Occipital lobe (tissue), 2 donors: ENCODE measurements around the gene BCR. TPM values are rescaled to one million over a fixed set of nuclear protein-coding genes. Genes with fewer than 3 reads are reported as not detected.
"Not testable (repeated sequence)": the region's sequence is repeated elsewhere in the genome, so short reads cannot be mapped to it uniquely, and the experiment has no call there.

Source experiments
- DNase-seq: peaks from one replicate; lab custom pipeline; 2025; lab: John Stamatoyannopoulos, UW
- total RNA-seq: library from RNA; depleted of rRNA; stranded (reverse); fragments of >200 nt; gene quantifications from one replicate; pipeline ENCODE4 v1.2.3, GENCODE V29; 2014

Gene BCR
- total RNA-seq, 1 donor from 2014 or later: 53.2 TPM

DNA sequence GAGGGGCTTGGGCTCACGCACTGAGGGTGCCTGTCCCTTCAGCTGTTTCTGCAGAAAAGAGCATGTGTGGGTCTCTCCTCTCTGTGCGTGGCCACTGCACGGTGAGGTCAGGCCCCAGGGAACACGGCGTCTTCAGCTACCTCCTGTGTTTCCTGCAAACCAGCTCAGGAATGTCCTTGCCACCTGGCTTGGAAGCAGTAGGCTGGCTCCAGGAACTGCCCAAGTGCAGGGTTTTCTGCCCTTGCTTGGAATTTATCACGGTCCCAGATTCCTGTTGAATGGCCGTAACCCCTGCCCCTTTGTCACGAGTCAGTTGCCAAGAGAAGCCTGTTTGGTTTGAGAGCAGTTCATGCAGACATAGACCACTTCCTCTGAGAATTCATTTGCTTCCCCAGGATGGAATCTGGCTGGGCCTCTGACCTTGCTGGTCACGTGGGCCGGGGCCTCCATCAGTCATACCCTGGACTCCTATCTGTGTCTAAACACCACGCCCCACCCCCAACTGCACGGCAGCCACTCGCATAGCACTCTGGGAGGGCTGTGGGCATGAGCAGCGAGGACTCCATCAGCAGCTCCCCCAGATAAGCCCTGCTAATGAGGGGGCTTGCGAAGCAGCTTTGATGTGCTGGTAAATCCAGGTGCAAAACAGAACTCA lies 130.3 kb downstream of the BCR start:
- not testable (repeated sequence) for DNase-seq

- DNase-seq: not testable (repeated sequence)
Observed at GRCh38 chr22:23311635-23312420, 131.5 kb downstream of the BCR start.

DNA sequence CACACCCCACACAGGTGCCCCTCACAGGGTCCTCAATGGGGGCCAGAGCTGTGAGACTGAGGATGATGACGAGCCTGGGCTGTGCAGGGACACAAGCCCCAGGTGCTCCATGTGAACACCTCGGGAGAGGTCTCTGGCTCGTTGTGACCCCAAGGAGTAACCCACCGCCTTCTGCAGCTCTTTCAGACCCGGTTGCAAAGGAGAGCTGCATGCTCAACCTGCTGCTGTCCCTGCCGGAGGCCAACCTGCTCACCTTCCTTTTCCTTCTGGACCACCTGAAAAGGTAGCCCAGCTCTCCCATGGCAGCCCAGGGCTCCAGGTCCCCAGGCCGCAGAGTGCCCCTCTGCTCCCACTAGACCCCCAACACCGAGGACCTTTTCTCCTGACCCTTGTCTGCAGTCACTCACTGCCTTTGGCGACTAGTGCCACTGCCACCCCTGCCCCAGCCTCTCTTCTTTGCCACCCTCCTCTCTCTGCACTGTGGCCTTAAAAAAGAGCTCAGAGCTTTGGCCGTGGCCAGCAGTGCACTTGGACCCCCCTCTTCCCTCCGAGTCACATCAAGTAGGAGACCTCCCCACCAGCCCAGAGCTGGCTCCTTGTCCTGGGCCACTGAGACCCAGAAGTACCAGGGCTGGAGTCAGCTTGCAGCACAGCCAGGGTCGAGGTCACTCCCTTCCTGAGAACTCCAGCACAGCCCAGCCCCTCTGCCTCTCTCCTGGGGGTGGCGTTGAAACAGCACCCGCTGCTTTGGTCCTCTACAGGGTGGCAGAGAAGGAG lies 133.7 kb downstream of the BCR start:
- DNase-seq: no peak

- no peak for DNase-seq
Observed at GRCh38 chr22:23315341-23315917, 135.1 kb downstream of the BCR start.

DNA sequence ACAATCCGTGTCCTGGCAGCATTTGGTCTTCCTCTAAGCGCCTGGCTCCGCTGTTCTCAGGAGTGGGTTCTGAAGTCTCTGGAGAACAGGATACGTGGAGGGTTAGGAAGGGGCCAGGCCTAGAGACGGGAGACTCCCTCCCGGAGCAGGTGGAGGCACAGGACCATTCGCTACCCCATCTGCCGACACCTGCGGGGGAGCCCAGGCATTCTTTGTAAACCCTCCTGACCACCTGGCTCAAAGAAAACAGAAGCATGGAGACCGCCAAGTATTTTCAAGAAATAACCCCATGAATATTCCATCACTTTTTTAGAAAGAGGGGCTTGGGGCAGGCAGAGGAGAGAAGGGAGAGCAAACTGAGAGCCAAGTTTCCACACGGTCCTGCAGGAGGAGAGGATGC lies 136.3 kb downstream of the BCR start:
- not testable (repeated sequence) for DNase-seq

DNA sequence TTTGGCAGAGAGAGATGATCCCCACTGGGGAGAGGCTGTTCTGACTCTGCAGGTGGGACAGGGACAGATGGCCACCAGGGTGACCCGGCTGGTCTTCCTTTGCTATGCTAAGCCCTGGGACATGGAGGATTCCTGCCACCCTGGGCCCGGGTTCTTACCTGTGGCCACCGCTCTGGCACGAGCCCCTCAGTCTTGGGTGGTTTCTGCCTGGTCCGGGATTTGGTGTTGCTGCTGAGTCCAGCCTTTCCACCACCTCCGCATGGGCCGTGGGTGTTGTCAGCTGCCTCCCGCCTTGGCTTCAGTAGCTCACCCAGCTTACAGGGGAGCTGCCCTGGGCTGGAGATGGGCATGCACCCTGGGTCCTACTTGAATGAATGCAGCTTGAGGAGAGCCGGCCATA lies 138.0 kb downstream of the BCR start:
- DNase-seq: not testable (repeated sequence)

DNA sequence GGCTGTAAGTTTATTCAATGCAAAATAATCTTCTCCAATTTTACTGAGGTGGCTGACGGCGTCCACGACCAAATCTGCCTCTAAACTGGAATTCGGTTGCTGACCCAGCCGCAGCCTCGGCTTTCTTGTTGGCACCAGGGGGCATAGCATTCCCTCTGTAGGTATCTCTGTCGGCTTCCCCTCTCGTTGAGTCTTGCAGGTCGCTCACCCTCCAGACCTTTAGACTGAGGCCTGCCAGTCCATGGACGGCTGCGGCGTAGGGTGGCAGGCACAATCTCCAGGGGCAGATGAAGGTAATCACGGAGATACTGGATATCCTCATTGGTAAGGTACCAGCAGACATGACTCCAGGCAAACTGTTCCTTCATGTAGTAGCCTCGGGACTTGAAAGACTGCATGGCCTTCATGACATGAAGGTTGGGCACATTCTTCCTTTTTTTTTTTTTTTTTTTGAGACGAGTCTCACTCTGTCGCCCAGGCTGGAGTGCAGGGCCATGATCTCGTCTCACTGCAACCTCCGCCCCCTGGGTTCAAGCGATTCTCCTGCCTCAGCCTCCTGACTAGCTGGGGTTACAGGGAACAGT lies 142.3 kb downstream of the BCR start:
- DNase-seq: not testable (repeated sequence)

- not testable (repeated sequence) for DNase-seq
Observed at GRCh38 chr22:23323960-23324688, 143.8 kb downstream of the BCR start.

- no peak for DNase-seq
Observed at GRCh38 chr22:23325183-23325582, 144.9 kb downstream of the BCR start.

- not testable (repeated sequence) for DNase-seq
Observed at GRCh38 chr22:23333822-23334221, 153.5 kb downstream of the BCR start.

DNA sequence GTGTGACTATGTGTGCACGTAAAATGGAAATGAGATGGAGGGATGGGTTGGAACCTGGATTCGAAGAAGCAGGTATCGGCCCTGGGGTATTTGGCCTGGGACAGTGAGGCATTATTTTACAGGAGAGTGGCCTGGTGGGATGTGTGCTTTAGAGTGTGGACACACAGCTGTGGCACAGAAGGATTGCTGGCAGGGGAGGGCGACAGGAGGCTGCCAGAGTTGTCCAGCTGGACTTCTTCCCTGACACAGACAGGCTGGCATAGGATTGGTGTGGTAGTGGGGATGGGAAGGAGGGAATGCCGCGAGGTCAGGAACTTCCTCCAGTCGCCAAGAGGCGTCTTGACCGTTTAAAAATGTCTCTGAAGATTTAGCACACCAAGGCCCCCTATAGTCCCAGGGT lies 157.4 kb downstream of the BCR start:
- DNase-seq: not testable (repeated sequence)

GRCh38 chr22:23341942-23342695 lies 161.8 kb downstream of the BCR start:
- not testable (repeated sequence) for DNase-seq

- no peak for DNase-seq
Observed at GRCh38 chr22:23351321-23351720, 171.0 kb downstream of the BCR start.

GRCh38 chr22:23353004-23353403 lies 172.7 kb downstream of the BCR start:
- no peak for DNase-seq

DNA sequence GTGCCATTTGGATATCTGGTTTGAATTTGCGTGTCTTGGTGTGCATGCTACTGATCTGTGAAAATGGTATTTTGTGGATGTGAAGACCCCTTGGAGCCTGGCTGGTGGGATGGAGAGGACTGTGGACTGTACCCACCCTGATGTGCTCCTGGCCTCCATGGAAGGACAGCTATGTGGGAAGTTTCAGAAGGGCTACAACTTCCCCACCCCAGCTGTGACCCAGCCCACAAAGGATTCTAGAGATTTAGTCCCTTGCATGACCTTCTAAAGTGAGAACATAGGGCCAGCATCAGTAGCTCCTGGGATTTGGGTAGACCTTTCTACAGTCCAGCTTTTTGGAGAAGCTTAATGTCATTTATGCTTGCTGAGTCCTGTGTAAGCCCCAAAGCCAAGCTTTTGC lies 173.4 kb downstream of the BCR start:
- no peak for DNase-seq

- no peak for DNase-seq
Observed at GRCh38 chr22:23356094-23356493, 175.8 kb downstream of the BCR start.

DNA sequence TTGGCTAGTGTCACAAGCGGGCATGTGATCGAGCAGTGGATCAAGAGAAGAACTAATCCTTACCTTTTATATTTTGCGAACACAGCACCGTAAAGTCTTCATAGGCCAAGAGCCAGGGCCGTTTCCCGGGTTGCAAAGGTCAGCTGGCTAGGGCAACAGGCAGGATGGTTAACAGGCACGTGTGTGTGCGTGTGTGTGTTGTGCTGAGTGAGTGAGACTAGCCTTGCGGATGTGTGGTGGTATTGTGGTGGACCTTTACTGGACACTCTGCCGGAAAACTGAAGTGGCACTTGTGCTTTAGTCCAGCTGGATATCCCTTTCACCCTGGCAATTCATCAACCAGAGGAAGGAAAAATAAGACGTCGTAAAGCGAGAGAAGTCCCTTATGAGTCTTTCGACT lies 176.7 kb downstream of the BCR start:
- DNase-seq: no peak

DNA sequence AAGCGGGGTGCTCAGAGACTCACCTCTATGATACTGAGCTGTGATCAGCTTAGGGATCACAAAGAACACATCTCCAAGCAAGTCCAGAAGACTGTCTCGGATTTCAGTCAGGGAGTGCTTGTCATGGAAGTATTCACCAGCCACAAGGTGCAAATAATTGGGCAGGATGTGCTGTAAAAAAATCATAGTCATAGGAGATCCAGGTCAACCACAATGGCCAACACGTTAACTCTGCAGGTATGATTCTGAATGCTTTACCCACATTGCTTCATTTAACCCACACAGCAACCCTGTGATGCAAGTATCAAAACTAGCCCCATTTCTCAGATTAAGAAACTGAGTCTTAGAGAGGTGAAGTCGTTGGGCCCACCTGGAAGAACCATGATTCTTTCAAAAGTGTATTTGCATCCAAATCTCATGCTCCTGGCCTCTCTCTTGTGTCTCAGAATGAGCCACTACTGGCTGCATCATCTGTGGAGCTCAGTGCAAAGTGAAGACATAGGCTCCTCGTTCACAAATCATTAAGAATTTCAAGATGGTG lies 179.3 kb downstream of the BCR start:
- no peak for DNase-seq

DNA sequence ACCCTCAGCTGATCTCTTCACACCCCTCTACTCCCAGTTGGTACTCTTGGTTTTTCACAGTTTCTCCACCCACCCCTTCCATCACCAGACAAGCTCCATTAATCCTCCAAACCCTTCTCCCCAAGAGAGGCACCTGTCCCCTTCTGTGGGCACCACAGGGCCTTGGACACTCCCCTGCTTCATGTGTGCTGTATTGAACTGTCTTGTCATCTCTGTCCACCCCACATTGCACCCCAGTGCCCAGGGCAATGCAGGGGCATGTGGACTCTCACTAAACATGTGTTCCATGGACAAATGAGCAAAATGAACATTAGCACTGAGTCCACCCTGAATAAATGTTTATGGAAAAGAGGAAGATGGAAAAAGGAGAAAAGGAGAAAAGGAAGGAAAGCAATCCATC lies 181.4 kb downstream of the BCR start:
- DNase-seq: no peak

GRCh38 chr22:23363683-23364082 lies 183.4 kb downstream of the BCR start:
- no peak for DNase-seq
